D341Med (cell line): ENCODE data around the gene TAS2R9.
A peak's percentile ranks its signal among the peaks of the same experiment; 100 is the strongest.
"Not testable (repeated sequence)": the region's sequence is repeated elsewhere in the genome, so short reads cannot be mapped to it uniquely, and the experiment has no call there.

ENCODE experiments used
- DNase-seq: peaks from one replicate; pipeline ENCODE4 v3.0.0; 2012; ENCODE audit warnings: low spot score

The TAS2R9 gene

GRCh38 chr12:10810068-10810467, at the start of gene TAS2R9:
TAS2R9 (minus strand) TSS chr12:10810168; CDS start chr12:10810075, 93 bp downstream.
- DNase-seq: no peak

GRCh38 chr12:10855807-10856206, 45.8 kb upstream of the TAS2R9 start:
- no peak for DNase-seq

GRCh38 chr12:10853776-10854175, 43.8 kb upstream of the TAS2R9 start:
- DNase-seq: no peak

GRCh38 chr12:10851243-10851858, 41.4 kb upstream of the TAS2R9 start:
- DNase-seq: no peak

GRCh38 chr12:10849425-10849878, 39.5 kb upstream of the TAS2R9 start, which contains the start of gene PRR4:
PRR4 (minus strand) TSS chr12:10849475; CDS start chr12:10849437, 38 bp downstream.
- no peak for DNase-seq

- DNase-seq: no peak
These were observed 37.8 kb upstream of the TAS2R9 start for GRCh38 chr12:10847744-10848143.

GRCh38 chr12:10842862-10843261, 32.9 kb upstream of the TAS2R9 start:
- DNase-seq: no peak

GRCh38 chr12:10838461-10838860, 28.5 kb upstream of the TAS2R9 start:
- DNase-seq: no peak

GRCh38 chr12:10829994-10830393, 20.0 kb upstream of the TAS2R9 start:
- no peak for DNase-seq

- no peak for DNase-seq
These were observed 16.3 kb upstream of the TAS2R9 start, which contains the start of gene TAS2R10 for GRCh38 chr12:10826258-10826657. TAS2R10 (minus strand) TSS chr12:10826358; CDS start chr12:10826269, 89 bp downstream.

- DNase-seq: no peak
These were observed 15.0 kb upstream of the TAS2R9 start for GRCh38 chr12:10824957-10825356.

GRCh38 chr12:10811883-10812536, 2.0 kb upstream of the TAS2R9 start:
- DNase-seq: no peak

GRCh38 chr12:10807186-10807585, 2.8 kb downstream of the TAS2R9 start, which contains the start of gene TAS2R8:
TAS2R8 (minus strand) TSS chr12:10807286; CDS start chr12:10806980, 306 bp downstream.
- DNase-seq: no peak

GRCh38 chr12:10802587-10802986, 7.4 kb downstream of the TAS2R9 start, which contains the start of gene TAS2R7:
TAS2R7 (minus strand) TSS chr12:10802627; CDS start chr12:10802570, 57 bp downstream.
- DNase-seq: no peak

GRCh38 chr12:10801741-10802140, 8.2 kb downstream of the TAS2R9 start:
- no peak for DNase-seq

GRCh38 chr12:10794222-10794621, 15.7 kb downstream of the TAS2R9 start:
- no peak for DNase-seq

- DNase-seq: not testable (repeated sequence)
These were observed 18.2 kb downstream of the TAS2R9 start for GRCh38 chr12:10791769-10792168.

- no peak for DNase-seq
These were observed 26.7 kb downstream of the TAS2R9 start for GRCh38 chr12:10783252-10783651.

- DNase-seq: no peak
These were observed 30.9 kb downstream of the TAS2R9 start for GRCh38 chr12:10779103-10779502.

GRCh38 chr12:10771132-10771733, 38.7 kb downstream of the TAS2R9 start:
- peak; percentile 22 for DNase-seq

- no peak for DNase-seq
These were observed 50.3 kb downstream of the TAS2R9 start for GRCh38 chr12:10759657-10760056.
